GM23248 (cell line): ENCODE data around the gene PRKCA. TPM values are rescaled to one million over a fixed set of nuclear protein-coding genes. Genes with fewer than 3 reads are reported as not detected.

ENCODE experiments used
- DNase-seq: peaks from one replicate; pipeline ENCODE4 v3.0.0-alpha.2; 2015
- H2AFZ ChIP-seq: fragments of 200-600 bp; sonication (generic); 2 replicates; pipeline ENCODE4 v1.6.1; 2016; ENCODE audit warnings: antibody characterized with exemption
- H3F3A ChIP-seq: fragments of 200-600 bp; sonication (generic); 2 replicates; pipeline ENCODE4 v1.6.1; 2016; ENCODE audit warnings: mild to moderate bottlenecking, antibody characterized with exemption, mixed run types; ENCODE audit not compliant: insufficient read depth
- H3K27ac ChIP-seq: fragments of 200-600 bp; sonication (generic); 2 replicates; pipeline ENCODE4 v1.5.1; 2016; ENCODE audit warnings: mild to moderate bottlenecking
- H3K27me3 ChIP-seq: fragments of 200-600 bp; sonication (generic); replicated peaks from 2 replicates; pipeline ENCODE4 v1.6.1; 2016; ENCODE audit warnings: mild to moderate bottlenecking; ENCODE audit not compliant: insufficient read depth
- H3K36me3 ChIP-seq: fragments of 200-600 bp; sonication (generic); 2 replicates; pipeline ENCODE4 v1.6.1; 2016; ENCODE audit warnings: low read depth, mild to moderate bottlenecking
- H3K4me1 ChIP-seq: fragments of 200-600 bp; sonication (generic); 2 replicates; pipeline ENCODE4 v1.6.1; 2016; ENCODE audit warnings: mild to moderate bottlenecking; ENCODE audit not compliant: insufficient read depth
- H3K4me2 ChIP-seq: fragments of 200-600 bp; sonication (generic); one replicate; pipeline ENCODE4 v1.6.1; 2016; ENCODE audit warnings: mild to moderate bottlenecking; ENCODE audit not compliant: unreplicated experiment
- H3K4me3 ChIP-seq: fragments of 200-600 bp; sonication (generic); 2 replicates; pipeline ENCODE4 v1.5.1; 2016; ENCODE audit warnings: mild to moderate bottlenecking
- H3K79me2 ChIP-seq: fragments of 200-600 bp; sonication (generic); 2 replicates; pipeline ENCODE4 v1.6.1; 2016; ENCODE audit warnings: mild to moderate bottlenecking; ENCODE audit not compliant: insufficient read depth
- H3K9ac ChIP-seq: fragments of 200-600 bp; sonication (generic); 2 replicates; pipeline ENCODE4 v1.6.1; 2016; ENCODE audit warnings: mild to moderate bottlenecking
- H3K9me2 ChIP-seq: fragments of 200-600 bp; sonication (generic); 2 replicates; pipeline ENCODE4 v1.6.1; 2016; ENCODE audit warnings: mixed run types, mild to moderate bottlenecking, moderate library complexity; ENCODE audit not compliant: insufficient read depth
- H3K9me3 ChIP-seq: fragments of 200-600 bp; sonication (generic); one replicate; pipeline ENCODE4 v1.6.1; 2017; ENCODE audit warnings: low read depth
- H4K20me1 ChIP-seq: fragments of 200-600 bp; sonication (generic); 2 replicates; pipeline ENCODE4 v1.6.0; 2016; ENCODE audit not compliant: insufficient read depth
- EZH2 ChIP-seq: fragments of 200-600 bp; sonication (generic); IDR thresholded peaks from 2 replicates; pipeline ENCODE4 v1.6.1; 2018; ENCODE audit warnings: antibody characterized with exemption, mild to moderate bottlenecking; ENCODE audit not compliant: insufficient read depth, poor library complexity, severe bottlenecking
- EZH2phosphoT487 ChIP-seq: fragments of 200-600 bp; sonication (generic); IDR thresholded peaks from 2 replicates; pipeline ENCODE4 v1.6.1; 2018; ENCODE audit warnings: antibody characterized with exemption, moderate library complexity, mild to moderate bottlenecking, low read depth; ENCODE audit not compliant: insufficient read depth
- WGBS, 2 experiments: methylation state at CpG; one replicate each; pipeline ENCODE4 v1.1.6; 2015 to 2017; ENCODE audit warnings: low lambda C conversion rate in 2 of 2, low coverage in 1 of 2; ENCODE audit errors: missing lambda C conversion rate in 2 of 2; 5-methylcytosine and 5-hydroxymethylcytosine counted together
- in situ Hi-C: fragments of 300-500 bp; cut with MboI; formaldehyde crosslinking; loops from 2 replicates; pipeline ENCODE4 v1.15.0; 2020
- polyA plus RNA-seq: library from polyadenylated mRNA; unstranded; fragments of >200 nt; fragmentation: Nextera tagmentation; extraction: Ambion mirVana; gene quantifications from 2 replicates; pipeline ENCODE4 v1.2.1, GENCODE V29; 2016
- total RNA-seq: library from RNA; depleted of rRNA; stranded (reverse); fragments of >200 nt; shearing (Covaris generic); gene quantifications from 2 replicates; pipeline ENCODE4 v1.2.3, GENCODE V29; 2014

Gene PRKCA
- total and polyA plus RNA-seq, 2 experiments from 2014 or later: 17.3 to 28.5 TPM

GRCh38 chr17:66304304-66305174, 2.1 kb downstream of the PRKCA start:
- Histone ChIP-seq H3K27ac (no peak overlapping the region), H2AFZ (peak overlapping the region; percentile 66; the same call in 1 of the 2 replicates), H3K9ac (peak overlapping the region; percentile 79), H4K20me1 (no peaks in the 10 kb centered on the region), H3K27me3 (no peaks in the 10 kb centered on the region), H3K9me2 (no peaks in the 10 kb centered on the region), H3K4me1 (peaks cover 40% of the 10 kb centered on the region), H3K36me3 (peaks cover 17% of the 10 kb centered on the region), H3K79me2 (peaks cover 82% of the 10 kb centered on the region), H3K4me3 (peak overlapping the region; percentile 81), H3K4me2 (peak overlapping the region; percentile 89), H3F3A (peaks cover 28% of the 10 kb centered on the region), H3K9me3 (no peaks in the 10 kb centered on the region)
- peak; percentile 24 for DNase-seq
- TF ChIP-seq EZH2 (no peak), EZH2phosphoT487 (no peak)
- in situ Hi-C loops: no loop called here
- 84% methylated on average over 14 of the region's 14 CpGs for WGBS, 2 experiments

GRCh38 chr17:66306446-66306845, 4.0 kb downstream of the PRKCA start:
- DNase-seq: peak; percentile 45
- Histone ChIP-seq H4K20me1 (no peaks in the 10 kb centered on the region), H3K79me2 (peaks cover 93% of the 10 kb centered on the region)

GRCh38 chr17:66307257-66307656, 4.8 kb downstream of the PRKCA start:
- Histone ChIP-seq H3K9me3 (no peaks in the 10 kb centered on the region), H3K4me1 (peaks cover 30% of the 10 kb centered on the region), H3K9me2 (no peaks in the 10 kb centered on the region), H3K4me2 (no peak overlapping the region), H4K20me1 (no peaks in the 10 kb centered on the region), H2AFZ (no peak overlapping the region), H3K27ac (no peak overlapping the region), H3K27me3 (no peaks in the 10 kb centered on the region), H3K79me2 (peaks cover 96% of the 10 kb centered on the region), H3K36me3 (peaks cover 28% of the 10 kb centered on the region), H3K9ac (no peak overlapping the region), H3F3A (peaks cover 21% of the 10 kb centered on the region; the same call in 1 of the 2 replicates), H3K4me3 (no peak overlapping the region)
- no peak for DNase-seq
- WGBS, 2 experiments: 78 to 84% methylated on average over 2 of the region's 2 CpGs
- in situ Hi-C loops: no loop called here
- TF ChIP-seq EZH2phosphoT487 (no peak), EZH2 (no peak)

More at GRCh38 chr17:66306446-66306845, 4.0 kb downstream of the PRKCA start:
- Histone ChIP-seq H3F3A (peaks cover 24% of the 10 kb centered on the region), H3K4me1 (peaks cover 32% of the 10 kb centered on the region), H3K9me3 (no peaks in the 10 kb centered on the region), H3K27me3 (no peaks in the 10 kb centered on the region), H3K36me3 (peaks cover 28% of the 10 kb centered on the region), H3K4me3 (peak overlapping the region; percentile 81), H3K9ac (peak overlapping the region; percentile 40; the same call in 1 of the 2 replicates), H3K27ac (peak overlapping the region; percentile 26), H3K9me2 (no peaks in the 10 kb centered on the region), H3K4me2 (peak overlapping the region; percentile 89), H2AFZ (no peak overlapping the region)
- in situ Hi-C loops: no loop called here
- 42 to 48% methylated on average over 5 of the region's 5 CpGs for WGBS, 2 experiments
- TF ChIP-seq EZH2phosphoT487: no peak
- TF ChIP-seq EZH2: no peak

GRCh38 chr17:66308856-66309255, 6.4 kb downstream of the PRKCA start:
- no peak overlapping the region for H2AFZ ChIP-seq
- 60 to 64% methylated on average over 2 of the region's 2 CpGs for WGBS, 2 experiments
- DNase-seq: peak; percentile 7
- no peaks in the 10 kb centered on the region for H4K20me1 ChIP-seq
- H3K4me1 ChIP-seq: peaks cover 30% of the 10 kb centered on the region
- in situ Hi-C loops: no loop called here
- H3K9ac ChIP-seq: no peak overlapping the region
- no peaks in the 10 kb centered on the region for H3K9me3 ChIP-seq
- H3K4me2 ChIP-seq: no peak overlapping the region
- TF ChIP-seq EZH2: no peak
- no peak for TF ChIP-seq EZH2phosphoT487
- peaks cover 28% of the 10 kb centered on the region for H3K36me3 ChIP-seq
- no peaks in the 10 kb centered on the region for H3K9me2 ChIP-seq
- H3K27ac ChIP-seq: no peak overlapping the region
- peaks cover 100% of the 10 kb centered on the region for H3K79me2 ChIP-seq
- H3F3A ChIP-seq: peaks cover 21% of the 10 kb centered on the region; the same call in 1 of the 2 replicates
- H3K27me3 ChIP-seq: no peaks in the 10 kb centered on the region
- H3K4me3 ChIP-seq: no peak overlapping the region
